ENCODE results near the gene AGPAT4.
A peak's percentile ranks its signal among the peaks of the same experiment; 100 is the strongest.
"Not testable (repeated sequence)": the region's sequence is repeated elsewhere in the genome, so short reads cannot be mapped to it uniquely, and the experiment has no call there.

The AGPAT4 gene, protein sequence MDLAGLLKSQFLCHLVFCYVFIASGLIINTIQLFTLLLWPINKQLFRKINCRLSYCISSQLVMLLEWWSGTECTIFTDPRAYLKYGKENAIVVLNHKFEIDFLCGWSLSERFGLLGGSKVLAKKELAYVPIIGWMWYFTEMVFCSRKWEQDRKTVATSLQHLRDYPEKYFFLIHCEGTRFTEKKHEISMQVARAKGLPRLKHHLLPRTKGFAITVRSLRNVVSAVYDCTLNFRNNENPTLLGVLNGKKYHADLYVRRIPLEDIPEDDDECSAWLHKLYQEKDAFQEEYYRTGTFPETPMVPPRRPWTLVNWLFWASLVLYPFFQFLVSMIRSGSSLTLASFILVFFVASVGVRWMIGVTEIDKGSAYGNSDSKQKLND

GRCh38 chr6:161273752-161274487 lies at the start of gene AGPAT4:
Gene AGPAT4, minus strand, starts transcription at chr6:161274061. Its CDS starts 41,848 bp downstream, at chr6:161232213.
- peak; percentile 91 for DNase-seq

DNA sequence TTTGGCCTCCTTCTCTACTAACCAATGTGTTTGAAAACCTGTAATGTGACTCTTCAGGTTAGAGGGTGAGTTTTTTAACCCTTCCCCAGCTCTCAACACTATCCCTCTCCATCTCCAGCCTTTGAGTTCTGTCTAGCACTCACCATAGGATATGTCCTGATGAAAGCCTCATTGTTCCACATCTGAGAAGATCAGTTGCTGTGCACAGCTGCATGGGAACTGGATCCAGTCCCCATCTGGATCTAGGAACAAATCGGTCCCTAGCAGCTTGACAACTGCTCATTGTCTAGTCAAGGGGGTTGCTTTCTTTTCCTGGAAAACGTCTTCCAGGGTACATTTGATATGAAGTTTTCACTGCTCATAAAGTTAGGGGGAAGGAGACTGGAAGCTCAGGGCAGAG lies 45.4 kb upstream of the AGPAT4 start:
- DNase-seq: no peak

GRCh38 chr6:161318456-161318855 lies 44.6 kb upstream of the AGPAT4 start:
- DNase-seq: no peak

- DNase-seq: no peak
These were observed 42.7 kb upstream of the AGPAT4 start for GRCh38 chr6:161316531-161316930.

DNA sequence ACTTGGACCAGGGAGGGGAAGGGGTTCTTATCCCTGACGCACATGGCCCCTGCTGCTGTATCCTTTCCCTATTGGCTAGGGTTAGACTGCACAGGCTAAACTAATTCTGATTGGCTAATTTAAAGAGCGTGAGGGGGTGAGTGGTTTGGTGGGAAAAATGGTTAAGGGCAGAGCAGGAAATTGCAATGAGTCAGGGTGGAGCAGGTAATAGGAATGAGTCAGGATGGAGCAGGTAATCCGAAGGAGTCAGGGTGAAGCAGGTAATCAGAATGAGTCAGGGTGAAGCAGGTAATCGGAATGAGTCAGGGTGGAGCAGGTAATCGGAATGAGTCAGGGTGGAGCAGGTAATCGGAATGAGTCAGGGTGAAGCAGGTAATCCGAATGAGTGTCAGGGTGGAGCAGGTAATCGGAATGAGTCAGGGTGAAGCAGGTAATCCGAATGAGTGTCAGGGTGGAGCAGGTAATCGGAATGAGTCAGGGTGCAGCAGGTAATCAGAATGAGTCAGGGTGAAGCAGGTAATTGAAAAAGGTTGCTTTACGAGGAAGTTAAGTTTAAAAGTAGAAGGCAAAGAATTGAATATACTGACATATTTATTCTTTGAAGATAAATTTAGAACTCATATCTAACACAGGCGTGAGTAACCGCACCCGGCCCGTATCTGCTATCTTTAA lies 41.5 kb upstream of the AGPAT4 start:
- DNase-seq: not testable (repeated sequence)

GRCh38 chr6:161314541-161315245 lies 40.8 kb upstream of the AGPAT4 start:
- not testable (repeated sequence) for DNase-seq

- DNase-seq: no peak
These were observed 40.2 kb upstream of the AGPAT4 start for GRCh38 chr6:161313940-161314509.

DNA sequence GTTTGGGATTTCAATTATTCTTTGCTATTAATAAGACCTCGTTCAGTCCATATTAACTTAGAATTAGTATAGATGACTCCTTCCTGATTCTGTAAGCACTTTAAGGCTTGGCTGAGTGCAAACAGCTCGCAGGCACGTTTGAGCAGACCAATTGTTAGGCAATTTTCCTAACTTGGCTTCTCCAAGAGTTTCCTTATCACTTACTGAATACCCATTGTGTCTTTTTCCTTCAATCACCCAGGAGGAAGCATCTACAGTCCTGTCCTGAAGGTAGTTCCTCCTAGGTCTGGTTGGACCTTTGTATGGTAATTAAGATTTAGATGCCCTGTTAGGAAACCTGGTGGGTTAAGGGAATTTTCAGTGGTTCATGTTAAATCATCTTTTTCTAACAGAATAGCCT lies 39.6 kb upstream of the AGPAT4 start:
- not testable (repeated sequence) for DNase-seq

- not testable (repeated sequence) for DNase-seq
These were observed 35.9 kb upstream of the AGPAT4 start for GRCh38 chr6:161309774-161310173.

GRCh38 chr6:161308075-161308655 lies 34.3 kb upstream of the AGPAT4 start:
- no peak for DNase-seq

DNA sequence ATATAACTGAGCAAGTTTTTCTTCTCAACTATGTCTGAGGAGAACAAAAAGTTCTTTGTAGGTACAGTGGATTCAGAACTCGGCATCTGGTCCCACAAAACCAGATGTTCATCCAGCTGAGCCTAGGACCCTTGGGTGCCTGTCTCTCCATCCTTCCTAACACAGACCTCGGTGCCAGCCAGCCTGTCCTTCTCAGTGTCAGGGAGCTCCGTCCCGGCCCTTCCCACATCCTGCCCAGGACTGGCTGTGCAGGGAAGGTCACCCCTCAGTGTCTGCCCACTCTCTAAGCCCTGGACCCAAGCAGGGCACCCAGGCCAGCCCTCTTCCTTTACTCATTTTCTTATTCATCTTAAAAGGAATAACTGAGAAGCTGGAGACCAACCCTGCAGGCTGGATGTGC lies 32.0 kb upstream of the AGPAT4 start:
- no peak for DNase-seq

GRCh38 chr6:161303628-161304340 lies 29.9 kb upstream of the AGPAT4 start:
- no peak for DNase-seq

DNA sequence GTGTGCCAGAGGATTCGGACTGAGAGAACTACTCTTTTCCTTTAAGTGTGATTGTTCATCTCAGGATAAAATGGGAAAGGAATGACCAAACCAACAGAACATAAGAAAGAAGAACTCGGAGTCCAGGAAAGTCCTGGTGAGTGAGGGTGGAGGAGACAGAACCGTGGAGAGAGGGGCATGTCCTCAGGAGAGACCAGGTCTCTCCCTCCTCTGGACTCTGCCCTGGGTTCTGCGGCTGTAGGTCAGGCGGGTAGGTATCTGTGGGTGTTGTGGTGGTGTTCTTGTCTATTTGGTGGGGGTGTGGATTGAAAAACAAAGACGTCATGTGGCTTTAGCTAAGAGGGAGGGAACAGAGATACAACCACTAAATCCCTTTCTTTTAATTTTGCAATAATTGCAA lies 29.1 kb upstream of the AGPAT4 start:
- DNase-seq: no peak

DNA sequence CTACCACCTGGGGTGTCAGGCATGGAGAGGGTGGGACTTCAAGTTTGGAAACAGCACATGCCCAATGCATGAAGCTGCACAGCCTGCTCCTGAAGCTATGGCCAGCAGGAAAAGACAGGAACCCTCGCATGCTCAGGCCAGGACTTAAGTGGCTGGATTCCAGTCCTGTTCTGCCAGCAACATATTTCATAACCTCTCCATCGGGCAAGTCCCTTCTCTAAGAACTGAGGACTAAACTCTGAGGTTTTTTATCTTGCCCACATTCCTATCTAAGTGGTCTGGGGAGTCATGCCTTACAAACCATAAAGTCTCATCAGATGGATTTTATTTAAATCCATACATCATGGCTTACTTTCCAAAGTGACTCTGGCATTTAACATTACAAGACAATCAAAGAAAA lies 27.5 kb upstream of the AGPAT4 start:
- no peak for DNase-seq

GRCh38 chr6:161300823-161301222 lies 27.0 kb upstream of the AGPAT4 start:
- no peak for DNase-seq

DNA sequence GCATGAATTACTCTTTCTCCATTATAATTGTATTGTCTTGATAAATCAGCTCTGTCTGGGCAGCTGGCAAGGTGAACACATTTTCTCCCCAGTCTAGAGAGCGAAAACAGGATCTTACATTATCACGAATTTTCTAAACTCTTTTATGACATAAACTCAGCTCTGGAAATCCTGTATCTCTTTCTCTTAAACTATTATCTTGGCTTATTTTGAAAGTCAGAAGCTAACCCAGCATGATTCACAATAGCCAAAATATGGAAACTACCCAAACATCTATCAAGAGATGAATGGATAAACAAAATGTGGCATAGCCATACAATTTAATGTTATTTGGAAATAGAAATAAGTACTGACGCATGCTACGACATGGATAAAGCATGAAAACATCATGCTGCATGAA lies 25.9 kb upstream of the AGPAT4 start:
- no peak for DNase-seq

DNA sequence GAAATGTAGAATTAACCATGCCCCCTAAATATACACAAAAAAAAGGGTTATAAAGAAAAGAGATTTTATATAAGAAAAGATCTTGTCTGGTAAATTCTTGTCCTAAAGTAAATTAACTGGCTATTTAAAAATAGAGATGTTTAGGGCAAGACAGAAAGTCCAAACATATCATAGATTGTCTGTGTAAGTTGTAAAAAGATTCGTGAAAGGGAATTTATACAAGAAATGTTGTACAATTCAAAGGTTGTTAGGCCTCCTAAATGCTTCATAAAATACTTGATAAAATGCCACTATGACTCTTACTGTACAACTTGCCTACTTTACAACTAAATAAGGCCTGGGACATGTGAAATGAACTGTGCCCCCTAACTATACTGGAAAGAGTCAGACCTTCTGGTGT lies 21.9 kb upstream of the AGPAT4 start:
- no peak for DNase-seq

- no peak for DNase-seq
These were observed 18.9 kb upstream of the AGPAT4 start for GRCh38 chr6:161292650-161293281.

GRCh38 chr6:161292145-161292544 lies 18.3 kb upstream of the AGPAT4 start:
- no peak for DNase-seq

GRCh38 chr6:161290751-161291150 lies 16.9 kb upstream of the AGPAT4 start:
- DNase-seq: no peak

GRCh38 chr6:161284653-161285052 lies 10.8 kb upstream of the AGPAT4 start:
- no peak for DNase-seq

Data from SIG-M5 (cell line).